H4 (cell line): Measurements from ENCODE around the gene PDCL3. TPM values are rescaled to one million over a fixed set of nuclear protein-coding genes. Genes with fewer than 3 reads are reported as not detected.
A peak's percentile ranks its signal among the peaks of the same experiment; 100 is the strongest.

Source experiments
- DNase-seq: peaks from one replicate; pipeline ENCODE4 v3.0.0-alpha.2; 2015; ENCODE audit warnings: low spot score
- total RNA-seq: library from RNA; depleted of rRNA; stranded (reverse); fragments of >200 nt; shearing (Covaris generic); gene quantifications from 2 replicates; pipeline ENCODE4 v1.2.3, GENCODE V29; 2014

PDCL3 gene
- total RNA-seq, 1 experiment from 2014 or later = 25.2 TPM

DNA sequence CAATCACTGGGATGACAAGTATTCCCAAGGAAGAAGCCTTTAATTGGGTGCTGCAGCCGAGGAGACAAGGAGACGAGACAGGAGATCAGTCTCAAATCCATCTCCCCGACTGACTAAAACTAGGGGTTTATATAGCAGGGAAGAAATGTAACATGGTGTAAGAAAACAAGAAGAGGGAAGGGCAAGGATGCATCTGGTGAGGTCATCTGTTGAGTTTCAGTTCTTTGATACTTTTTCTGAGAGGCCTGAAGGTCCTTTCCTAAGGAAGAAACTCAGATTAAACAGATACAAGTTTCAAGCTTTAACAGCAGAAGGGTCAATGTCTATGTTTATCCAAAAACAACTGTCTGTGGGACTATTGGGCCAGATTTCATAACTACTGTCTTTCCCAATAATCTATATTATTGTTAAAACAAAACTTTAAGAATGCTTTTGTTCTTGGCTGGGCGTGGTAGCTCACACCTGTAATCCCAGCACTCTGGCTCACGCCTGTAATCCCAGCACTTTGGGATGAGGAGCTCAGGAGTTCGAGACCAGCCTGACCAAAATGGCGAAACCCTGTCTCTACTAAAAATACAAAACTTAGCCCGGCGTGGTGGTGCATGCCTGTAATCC is 2.5 kb upstream of the PDCL3 start:
- DNase-seq = no peak

GRCh38 chr2:100561191-100561590 is 1.6 kb upstream of the PDCL3 start:
- no peak for DNase-seq

DNA sequence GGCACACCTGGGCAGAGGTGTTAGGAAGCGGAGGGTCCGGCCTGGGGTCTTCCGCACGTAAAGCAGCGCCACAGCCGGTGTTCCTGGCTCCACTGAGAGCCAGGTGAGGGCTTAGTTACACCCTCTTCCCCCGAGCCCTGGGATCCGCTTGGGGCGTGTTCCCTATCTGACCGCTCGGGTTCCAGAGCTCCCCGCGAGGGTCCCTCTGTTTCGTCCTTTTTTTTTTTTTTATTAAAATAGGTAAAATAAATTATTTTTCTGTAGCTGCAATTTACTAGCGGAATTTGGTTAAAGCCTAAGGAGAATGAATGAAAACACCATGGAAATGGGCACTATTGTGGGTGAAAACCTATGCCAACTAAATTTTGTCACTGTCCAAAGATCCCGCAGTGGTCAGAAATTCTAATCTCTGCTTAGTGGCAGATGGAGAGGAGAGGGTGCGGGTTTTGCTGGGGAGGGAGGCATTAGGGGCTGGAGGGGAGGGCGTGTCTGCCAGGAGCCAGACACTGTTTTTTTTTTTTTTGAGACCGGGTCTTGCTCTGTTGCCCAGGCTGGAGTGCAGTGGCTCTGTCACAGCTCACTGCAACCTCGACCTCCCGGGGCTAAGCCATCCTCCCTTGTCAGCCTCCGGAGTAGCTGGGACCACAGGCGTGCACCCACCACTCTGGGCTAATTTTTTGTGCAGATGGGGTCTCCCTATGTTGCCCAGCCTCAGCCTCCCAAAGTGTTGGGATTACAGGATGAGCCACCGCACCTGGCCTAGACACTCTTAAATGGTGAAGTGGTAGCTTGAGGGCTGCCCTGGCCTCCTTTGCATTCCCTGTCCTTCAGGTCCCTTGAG is 834 bp downstream of the PDCL3 start:
- DNase-seq = no peak

DNA sequence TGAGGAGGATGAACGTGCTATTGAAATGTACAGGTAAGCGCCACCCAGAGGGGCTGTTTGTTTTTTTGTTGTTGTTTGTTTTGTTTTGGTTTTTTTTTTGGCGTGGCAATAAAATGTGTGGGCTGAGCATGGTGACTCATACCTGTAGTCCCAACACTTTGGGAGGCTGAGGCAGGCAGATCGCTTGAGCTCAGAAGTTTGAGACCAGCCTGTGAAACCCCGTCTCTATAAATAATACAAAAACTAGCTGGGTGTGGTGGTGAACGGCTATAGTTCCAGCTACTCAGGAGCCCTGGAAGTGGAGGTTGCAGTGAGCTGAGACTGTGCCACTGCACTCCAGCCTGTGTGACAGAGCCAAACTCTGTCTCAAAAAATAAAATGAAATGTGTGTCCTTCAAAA is 6.2 kb downstream of the PDCL3 start:
- no peak for DNase-seq

- no peak for DNase-seq
Measured at GRCh38 chr2:100571668-100572067, 8.9 kb downstream of the PDCL3 start.

GRCh38 chr2:100577777-100578176 is 15.0 kb downstream of the PDCL3 start:
- no peak for DNase-seq

DNA sequence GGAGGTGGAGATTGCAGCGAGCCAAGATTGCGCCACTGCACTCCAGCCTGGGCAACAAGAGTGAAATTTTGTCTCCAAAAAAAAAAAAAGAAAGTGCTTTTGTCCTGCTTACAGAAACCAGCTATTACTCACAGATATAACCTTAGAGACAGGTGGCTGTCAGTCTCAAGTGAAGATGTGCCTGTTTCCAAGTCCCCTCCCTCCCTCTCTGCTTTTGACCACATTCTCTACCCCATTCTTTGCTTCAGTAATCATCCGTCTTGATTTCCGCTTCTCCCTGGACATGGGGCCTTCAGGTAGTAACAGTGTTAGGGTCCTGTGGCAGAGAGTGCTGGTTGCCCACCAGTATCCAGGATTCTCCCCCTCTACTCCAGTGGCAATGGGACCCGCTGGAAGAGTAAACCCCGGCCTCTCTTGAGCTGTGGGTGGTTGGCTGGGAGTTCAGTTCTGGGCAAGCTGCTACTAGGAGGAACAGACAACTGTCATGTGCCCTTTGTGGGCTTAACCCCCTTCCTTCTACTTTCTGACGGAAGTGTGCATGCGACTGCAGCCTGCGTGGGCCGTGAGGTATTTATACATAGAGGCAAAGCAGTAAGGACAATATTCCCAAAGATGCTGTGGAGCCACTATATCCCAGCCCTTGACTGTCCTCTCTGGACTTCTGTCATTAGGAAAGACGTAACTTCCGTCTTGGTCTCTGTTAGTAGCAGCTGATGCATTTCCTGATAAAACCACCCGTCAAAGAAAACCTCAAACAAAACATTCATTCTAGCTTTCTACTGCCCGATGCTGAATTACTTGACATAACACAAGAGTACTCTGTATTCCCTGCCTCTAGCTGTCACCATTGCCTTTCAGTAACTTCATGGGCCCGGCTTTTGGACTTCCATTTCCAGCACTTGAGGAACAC is 17.8 kb downstream of the PDCL3 start:
- DNase-seq = no peak

- no peak for DNase-seq
Measured at GRCh38 chr2:100581277-100581612, 18.5 kb downstream of the PDCL3 start.

DNA sequence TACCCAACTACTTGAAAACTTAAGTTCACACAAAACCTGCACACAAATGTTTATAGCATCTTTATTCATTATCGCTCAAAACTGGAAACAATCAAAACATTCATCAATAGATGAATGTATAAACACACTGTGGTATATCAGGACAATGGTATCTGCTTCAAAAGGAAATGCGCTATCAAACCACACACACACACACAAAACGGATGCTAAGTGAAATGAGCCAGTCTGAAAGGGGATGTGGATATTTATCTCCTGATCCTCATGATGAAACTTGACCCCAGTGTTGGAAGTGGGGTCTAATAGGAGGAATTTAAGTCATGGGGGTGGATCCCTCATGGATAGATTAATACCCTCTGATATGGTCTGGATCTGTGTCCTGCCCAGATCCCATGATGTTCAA is 22.0 kb downstream of the PDCL3 start:
- DNase-seq = no peak

GRCh38 chr2:100588071-100588786 is 25.4 kb downstream of the PDCL3 start:
- DNase-seq = peak; percentile 70

DNA sequence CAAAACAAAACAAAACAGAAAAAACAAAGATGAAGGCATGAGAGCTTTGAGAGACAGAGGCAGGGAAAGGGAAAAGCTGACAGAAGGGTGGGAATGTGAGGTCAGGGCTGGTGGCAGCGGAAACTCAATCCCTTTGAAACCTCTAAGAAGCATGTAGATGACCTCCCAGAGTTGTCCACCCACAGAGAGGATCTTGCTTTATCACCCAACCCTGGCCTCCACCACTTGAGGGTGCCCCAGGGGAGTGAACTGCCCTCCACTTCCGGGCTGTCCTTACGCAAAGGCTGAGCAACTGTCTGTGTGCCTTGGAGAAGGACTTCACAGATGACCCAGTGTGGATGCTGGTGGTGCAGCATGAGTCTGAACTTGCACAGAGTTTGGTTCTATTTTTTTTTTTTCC is 26.7 kb downstream of the PDCL3 start:
- DNase-seq = no peak

DNA sequence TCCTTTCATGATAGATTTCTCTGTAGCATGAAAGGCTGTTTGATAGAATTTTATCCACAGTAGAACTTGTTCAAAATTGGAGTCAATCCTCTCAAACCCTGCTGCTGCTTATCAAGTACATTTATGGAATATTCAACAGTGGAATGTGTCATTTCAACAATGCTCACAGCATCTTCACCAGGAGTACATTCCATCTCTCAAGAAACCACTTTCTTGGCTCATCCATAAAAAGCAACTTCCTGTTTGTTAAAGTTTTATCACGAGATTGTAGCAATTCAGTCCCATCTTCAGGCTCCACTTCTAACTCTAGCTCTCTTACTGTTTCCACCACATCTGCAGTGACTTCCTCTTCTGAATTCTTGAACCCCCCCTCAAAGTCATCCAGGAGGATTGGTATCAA is 29.4 kb downstream of the PDCL3 start:
- no peak for DNase-seq

- no peak for DNase-seq
Measured at GRCh38 chr2:100596465-100596864, 33.7 kb downstream of the PDCL3 start.

- DNase-seq = no peak
Measured at GRCh38 chr2:100599566-100599965, 36.8 kb downstream of the PDCL3 start.

GRCh38 chr2:100601661-100602060 is 38.9 kb downstream of the PDCL3 start:
- no peak for DNase-seq

- no peak for DNase-seq
Measured at GRCh38 chr2:100603414-100603813, 40.6 kb downstream of the PDCL3 start.

GRCh38 chr2:100603948-100604633 is 41.3 kb downstream of the PDCL3 start:
- DNase-seq = no peak

GRCh38 chr2:100606332-100606725 is 43.5 kb downstream of the PDCL3 start:
- DNase-seq = no peak

DNA sequence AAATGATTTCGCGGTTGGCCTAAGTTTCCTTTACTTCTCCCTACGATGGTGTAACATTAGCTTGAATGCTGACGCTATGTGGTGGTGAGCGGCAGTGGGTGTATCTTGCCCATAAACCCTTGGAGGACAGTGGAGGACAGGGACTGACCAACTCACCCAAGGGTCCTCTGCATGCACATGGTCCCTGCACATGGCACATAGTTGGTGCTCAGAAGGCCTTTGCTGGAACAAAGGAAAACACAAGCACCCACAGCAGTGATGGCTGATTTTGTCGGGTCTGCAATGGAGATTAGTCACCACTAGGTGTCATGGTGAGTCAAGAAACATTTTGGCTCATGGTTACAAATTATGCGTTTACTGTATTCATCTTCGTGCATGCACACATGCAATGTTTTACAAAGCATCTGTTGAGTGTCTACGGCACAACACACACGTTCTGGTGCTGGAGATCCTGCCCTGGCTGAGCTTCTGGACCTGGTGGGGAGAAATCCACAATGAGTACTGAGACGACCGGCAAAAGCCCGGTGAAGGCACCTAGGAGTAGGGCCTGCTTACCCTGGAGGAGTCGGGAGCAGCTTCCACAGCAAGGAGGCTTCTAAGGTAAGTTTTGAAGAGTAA is 44.0 kb downstream of the PDCL3 start:
- peak; percentile 24 for DNase-seq

- peak; percentile 57 for DNase-seq
Measured at GRCh38 chr2:100610381-100610831, 47.6 kb downstream of the PDCL3 start.
